Common myeloid progenitor, CD34-positive (primary cell): ENCODE measurements around the gene GABRR2.
A peak's percentile ranks its signal among the peaks of the same experiment; 100 is the strongest.

Experiments
- CTCF ChIA-PET: fragments of 350-600 bp; sonication (Branson Sonifier 250); formaldehyde crosslinking; loops from one replicate; lab custom pipeline; 2021; ENCODE audit warnings: antibody characterized with exemption; lab: Charles Lee
- POLR2A ChIA-PET: fragments of 350-600 bp; sonication (Branson Sonifier 250); formaldehyde crosslinking; loops from one replicate; lab custom pipeline; 2021; ENCODE audit warnings: antibody characterized with exemption; lab: Charles Lee
- DNase-seq, 3 donors: peaks; one replicate each; pipeline versions ENCODE4 v3.0.0 to v3.0.0-alpha.2; 2013
- H3K27ac ChIP-seq, 2 experiments: 1 replicate in 1 of 2; 2 replicates in 1 of 2; pipeline ENCODE4 v1.7.0; 2013; ENCODE audit warnings: inconsistent platforms in 2 of 2, low read length in 2 of 2, mild to moderate bottlenecking in 2 of 2, low read depth in 1 of 2, moderate library complexity in 1 of 2; ENCODE audit not compliant: severe bottlenecking in 2 of 2, insufficient read depth in 1 of 2, poor library complexity in 1 of 2
- H3K27me3 ChIP-seq, 5 experiments: replicated peaks in 2 of 5; 1 replicate in 3 of 5; 2 replicates in 2 of 5; pipeline versions ENCODE4 v1.6.1 to v1.7.0; 2013; ENCODE audit warnings: low read length in 4 of 5, mild to moderate bottlenecking in 2 of 5, moderate library complexity in 2 of 5, inconsistent platforms in 1 of 5; ENCODE audit not compliant: insufficient read depth in 5 of 5, control insufficient read depth in 4 of 5
- H3K36me3 ChIP-seq, 4 experiments: 1 replicate in 2 of 4; 2 replicates in 2 of 4; pipeline versions ENCODE4 v1.6.1 to v1.7.0; 2013; ENCODE audit warnings: low read length in 3 of 4, control low read depth in 1 of 4, mild to moderate bottlenecking in 1 of 4; ENCODE audit not compliant: control insufficient read depth in 4 of 4, insufficient read depth in 4 of 4
- H3K4me1 ChIP-seq, 4 experiments: 1 replicate in 3 of 4; 2 replicates in 1 of 4; pipeline versions ENCODE4 v1.6.1 to v1.7.1; 2013; ENCODE audit warnings: low read length in 3 of 4, mild to moderate bottlenecking in 3 of 4, control low read depth in 1 of 4, inconsistent platforms in 1 of 4, moderate library complexity in 1 of 4; ENCODE audit not compliant: control insufficient read depth in 4 of 4, insufficient read depth in 4 of 4; ENCODE audit errors: control extremely low read depth in 1 of 4
- H3K4me3 ChIP-seq, 7 experiments: 1 replicate in 4 of 7; 2 replicates in 3 of 7; pipeline versions ENCODE4 v1.5.1 to v1.7.0; 2013; ENCODE audit warnings: mild to moderate bottlenecking in 7 of 7, low read length in 6 of 7, moderate library complexity in 6 of 7, inconsistent platforms in 2 of 7, low read depth in 2 of 7, control low read depth in 1 of 7; ENCODE audit not compliant: insufficient read depth in 4 of 7, control insufficient read depth in 1 of 7; ENCODE audit errors: extremely low read depth in 1 of 7
- H3K9me3 ChIP-seq, 5 experiments: 1 replicate in 4 of 5; 2 replicates in 1 of 5; pipeline versions ENCODE4 v1.6.1 to v1.7.1; 2013; ENCODE audit warnings: low read length in 4 of 5, mild to moderate bottlenecking in 2 of 5, inconsistent platforms in 1 of 5, low read depth in 1 of 5, moderate library complexity in 1 of 5; ENCODE audit not compliant: control insufficient read depth in 4 of 5, insufficient read depth in 2 of 5; ENCODE audit errors: control extremely low read depth in 1 of 5
- WGBS: methylation state at CpG from one replicate; pipeline ENCODE4 v1.1.5; 2013; ENCODE audit not compliant: insufficient coverage; 5-methylcytosine and 5-hydroxymethylcytosine counted together

GABRR2 gene

GRCh38 chr6:89335164-89335563 lies 20.1 kb upstream of the GABRR2 start:
- no peaks in the 10 kb centered on the region for H3K4me1 ChIP-seq
- DNase-seq = no peak
- CTCF ChIA-PET = interaction anchor here (0.6 to 1.0 kb wide), 2 partner anchors 12 to 151 kb away, joined by 3 to 4 read pairs; no protein-coding TSS in a partner anchor
- no peaks in the 10 kb centered on the region for H3K9me3 ChIP-seq
- H3K27me3 ChIP-seq = no peaks in the 10 kb centered on the region
- peaks cover 19 to 74% (median 29%) of the 10 kb centered on the region in 4 experiments for H3K36me3 ChIP-seq
- POLR2A ChIA-PET = no interaction called here
- H3K27ac ChIP-seq = no peak overlapping the region
- H3K4me3 ChIP-seq = no peak overlapping the region
- no CpG with 5 or more reads among the region's 3 CpGs for WGBS

GRCh38 chr6:89330910-89331309 lies 15.8 kb upstream of the GABRR2 start:
- no CpG with 5 or more reads among the region's 1 CpG for WGBS
- Histone ChIP-seq H3K4me1 (no peaks in the 10 kb centered on the region), H3K4me3 (no peak overlapping the region), H3K27me3 (no peaks in the 10 kb centered on the region), H3K36me3 (peaks cover 27 to 66% (median 37%) of the 10 kb centered on the region in 4 experiments), H3K9me3 (no peaks in the 10 kb centered on the region), H3K27ac (no peak overlapping the region)
- CTCF ChIA-PET = no interaction called here
- no peak for DNase-seq
- POLR2A ChIA-PET = no interaction called here

GRCh38 chr6:89328976-89329375 lies 13.9 kb upstream of the GABRR2 start:
- CTCF ChIA-PET = interaction anchor here (0.9 to 2.2 kb wide), 5 partner anchors 9 to 68 kb away, joined by 3 to 7 read pairs (median 4); no protein-coding TSS in a partner anchor
- H3K4me1 ChIP-seq = no peaks in the 10 kb centered on the region
- no peak for DNase-seq

GRCh38 chr6:89324304-89324703 lies 9.2 kb upstream of the GABRR2 start:
- ChIA-PET CTCF (no interaction called here), POLR2A (no interaction called here)
- H3K4me1 ChIP-seq = peaks cover 0 to 7% (median 5%) of the 10 kb centered on the region in 4 experiments
- H3K27me3 ChIP-seq = no peaks in the 10 kb centered on the region
- H3K4me3 ChIP-seq = no peak overlapping the region
- no peak overlapping the region for H3K27ac ChIP-seq
- WGBS = 100% methylated on average over 2 of the region's 3 CpGs
- H3K9me3 ChIP-seq = peaks cover 0 to 9% (median 0%) of the 10 kb centered on the region in 5 experiments
- DNase-seq = no peak
- peaks cover 15 to 24% (median 18%) of the 10 kb centered on the region in 4 experiments for H3K36me3 ChIP-seq

More at GRCh38 chr6:89328976-89329375, 13.9 kb upstream of the GABRR2 start:
- peaks cover 22 to 54% (median 35%) of the 10 kb centered on the region in 4 experiments for H3K36me3 ChIP-seq
- H3K27ac ChIP-seq = no peak overlapping the region
- no CpG with 5 or more reads among the region's 1 CpG for WGBS
- H3K27me3 ChIP-seq = no peaks in the 10 kb centered on the region
- H3K4me3 ChIP-seq = no peak overlapping the region
- no peaks in the 10 kb centered on the region for H3K9me3 ChIP-seq
- POLR2A ChIA-PET = no interaction called here

GRCh38 chr6:89323511-89323971 lies 8.4 kb upstream of the GABRR2 start:
- ChIA-PET CTCF (no interaction called here), POLR2A (no interaction called here)
- no peak overlapping the region for H3K27ac ChIP-seq

GRCh38 chr6:89321131-89321970 lies 6.3 kb upstream of the GABRR2 start:
- WGBS = 84% methylated on average over 8 of the region's 9 CpGs
- ChIA-PET POLR2A (no interaction called here), CTCF (interaction anchor here (1.6 kb wide), 1 partner anchor 80 kb away, joined by 4 read pairs; no protein-coding TSS in a partner anchor)
- H3K9me3 ChIP-seq = peaks cover 0 to 9% (median 0%) of the 10 kb centered on the region in 5 experiments
- peaks cover 3 to 9% (median 6%) of the 10 kb centered on the region in 4 experiments for H3K36me3 ChIP-seq
- H3K27ac ChIP-seq = peak overlapping the region in 1 of 2 experiments; percentile 53
- H3K27me3 ChIP-seq = no peaks in the 10 kb centered on the region
- peaks cover 0 to 10% (median 5%) of the 10 kb centered on the region in 4 experiments for H3K4me1 ChIP-seq
- H3K4me3 ChIP-seq = peak overlapping the region in 2 of 7 experiments; percentile 23 to 31
- peak in 2 of 3 donors; percentile 32 to 62 for DNase-seq

More at GRCh38 chr6:89323511-89323971, 8.4 kb upstream of the GABRR2 start:
- no peak for DNase-seq
- Histone ChIP-seq H3K4me3 (no peak overlapping the region), H3K9me3 (peaks cover 0 to 9% (median 0%) of the 10 kb centered on the region in 5 experiments), H3K36me3 (peaks cover 12 to 18% (median 13%) of the 10 kb centered on the region in 4 experiments), H3K4me1 (peaks cover 0 to 10% (median 5%) of the 10 kb centered on the region in 4 experiments), H3K27me3 (no peaks in the 10 kb centered on the region)
- WGBS = 70% methylated on average over 1 of the region's 3 CpGs
